GM19043 (cell line): ENCODE measurements around the gene MRPS6.

Experiments
- ATAC-seq: cut with Tn5 transposase; IDR thresholded peaks from one replicate; pipeline ENCODE4 v1.9.1; 2021; ENCODE audit warnings: low read depth; ENCODE audit not compliant: unreplicated experiment

The MRPS6 gene

DNA sequence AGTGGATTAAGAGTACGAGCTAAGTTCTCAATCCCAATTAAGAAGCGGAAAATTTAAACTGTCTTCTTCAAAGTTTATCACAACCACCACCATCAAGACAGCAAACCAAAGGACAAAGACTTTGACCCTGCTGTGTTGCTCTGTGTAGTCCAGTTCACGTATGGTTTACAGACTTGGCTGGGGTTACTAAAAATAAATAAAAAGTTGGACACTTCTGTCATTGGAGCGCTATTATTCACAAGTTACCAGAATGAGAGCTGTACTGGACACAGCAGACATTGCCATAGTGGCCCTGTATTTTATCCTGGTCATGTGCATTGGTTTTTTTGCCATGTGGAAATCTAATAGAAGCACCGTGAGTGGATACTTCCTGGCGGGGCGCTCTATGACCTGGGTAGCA lies 21.6 kb downstream of the MRPS6 start:
- no peak for ATAC-seq

GRCh38 chr21:34097442-34097841 lies 24.1 kb downstream of the MRPS6 start:
- no peak for ATAC-seq

GRCh38 chr21:34100337-34100736 lies 27.0 kb downstream of the MRPS6 start:
- ATAC-seq: no peak

DNA sequence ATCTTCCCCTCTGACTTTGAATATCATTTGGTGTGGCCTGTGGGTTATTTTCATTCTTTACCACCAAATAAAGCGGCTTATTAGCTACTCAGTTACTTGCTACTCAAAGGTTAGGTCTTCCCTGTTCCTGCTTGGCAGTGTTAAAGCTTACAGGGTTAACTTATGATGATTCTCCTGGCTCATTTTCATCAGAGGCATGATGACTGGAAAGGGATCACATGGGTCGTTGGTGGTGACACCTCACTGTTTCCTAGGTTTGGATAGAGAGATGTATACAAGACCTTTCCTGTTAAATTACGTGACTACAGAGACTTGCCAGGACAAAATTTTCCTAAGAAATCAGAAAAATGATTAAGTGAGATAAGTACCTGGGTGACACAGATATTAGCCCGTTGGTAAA lies 27.4 kb downstream of the MRPS6 start:
- no peak for ATAC-seq

DNA sequence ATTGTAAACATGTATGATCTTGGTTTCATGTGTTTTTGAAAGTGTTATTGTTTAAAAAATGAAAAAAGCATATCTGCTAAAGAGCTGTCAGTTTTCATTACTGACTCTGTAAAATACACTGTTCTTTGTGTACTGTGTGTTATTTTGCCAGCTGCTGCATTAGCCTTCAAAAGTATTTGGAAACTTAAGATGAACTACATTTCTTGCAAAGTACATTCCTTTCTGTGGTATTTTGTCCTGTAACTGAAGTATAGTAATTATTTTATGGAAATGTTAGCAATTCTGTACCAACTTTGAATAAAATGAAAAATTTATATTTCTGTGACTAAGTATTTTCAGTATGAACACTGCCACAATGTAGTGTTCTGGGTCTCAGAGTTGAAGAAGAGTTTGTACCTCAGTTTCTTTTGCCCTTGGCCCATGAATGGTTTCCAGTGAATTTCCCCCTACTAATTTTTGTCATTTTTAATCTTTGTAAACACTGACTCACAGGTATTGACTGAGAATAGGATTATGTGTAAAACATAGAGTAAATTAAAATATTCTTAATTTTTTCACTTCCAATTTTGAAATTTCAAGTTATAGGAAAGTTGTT lies 32.7 kb downstream of the MRPS6 start:
- ATAC-seq: no peak

GRCh38 chr21:34107606-34108005 lies 34.2 kb downstream of the MRPS6 start:
- ATAC-seq: no peak

GRCh38 chr21:34109075-34109474 lies 35.7 kb downstream of the MRPS6 start:
- no peak for ATAC-seq

GRCh38 chr21:34110594-34111202 lies 37.3 kb downstream of the MRPS6 start:
- no peak for ATAC-seq

- no peak for ATAC-seq
Observed at GRCh38 chr21:34112316-34113033, 39.1 kb downstream of the MRPS6 start.

GRCh38 chr21:34113842-34114241 lies 40.5 kb downstream of the MRPS6 start:
- ATAC-seq: no peak

DNA sequence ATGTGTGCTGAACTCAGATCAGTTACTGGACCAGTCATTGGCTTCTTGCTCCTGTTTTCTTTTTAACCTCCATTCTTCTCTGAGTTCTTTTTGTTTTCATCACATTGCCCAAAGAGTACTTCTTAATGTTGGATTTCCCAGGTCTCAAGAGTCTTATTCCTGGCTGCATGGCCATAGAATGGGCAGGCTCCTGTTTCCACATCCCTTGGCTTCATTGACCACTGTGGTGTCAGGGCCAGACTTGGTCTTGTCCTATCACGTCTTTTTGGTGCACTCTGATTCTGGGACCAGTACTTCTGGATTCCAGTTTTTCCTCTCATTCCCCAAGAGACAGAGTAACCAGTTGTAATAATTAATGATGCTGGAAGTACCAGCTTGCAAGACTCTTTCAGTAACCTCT lies 41.8 kb downstream of the MRPS6 start:
- no peak for ATAC-seq

GRCh38 chr21:34116569-34116968 lies 43.2 kb downstream of the MRPS6 start:
- ATAC-seq: no peak

DNA sequence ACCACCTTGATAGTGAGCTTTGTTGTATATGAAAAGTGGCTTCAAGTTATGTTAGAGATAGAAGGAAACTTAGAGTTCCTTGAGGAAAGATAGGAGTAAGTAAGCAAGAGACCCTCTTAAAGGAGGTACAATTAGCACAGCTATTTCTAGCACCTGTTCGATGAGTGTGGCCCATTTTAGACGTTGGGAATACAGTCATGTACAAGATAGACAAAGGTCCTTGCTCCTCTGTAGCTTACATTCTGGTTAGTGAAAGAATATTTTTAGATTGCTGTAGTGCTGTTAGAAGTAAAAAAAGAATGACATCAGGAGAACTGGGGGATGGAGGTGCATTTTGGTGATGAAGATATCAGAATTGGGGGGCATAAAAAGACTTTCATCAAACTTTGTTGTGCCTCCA lies 47.5 kb downstream of the MRPS6 start:
- ATAC-seq: no peak

- ATAC-seq: no peak
Observed at GRCh38 chr21:34122047-34122446, 48.7 kb downstream of the MRPS6 start.

- ATAC-seq: no peak
Observed at GRCh38 chr21:34123609-34124008, 50.2 kb downstream of the MRPS6 start.

GRCh38 chr21:34126269-34126668 lies 52.9 kb downstream of the MRPS6 start:
- no peak for ATAC-seq

DNA sequence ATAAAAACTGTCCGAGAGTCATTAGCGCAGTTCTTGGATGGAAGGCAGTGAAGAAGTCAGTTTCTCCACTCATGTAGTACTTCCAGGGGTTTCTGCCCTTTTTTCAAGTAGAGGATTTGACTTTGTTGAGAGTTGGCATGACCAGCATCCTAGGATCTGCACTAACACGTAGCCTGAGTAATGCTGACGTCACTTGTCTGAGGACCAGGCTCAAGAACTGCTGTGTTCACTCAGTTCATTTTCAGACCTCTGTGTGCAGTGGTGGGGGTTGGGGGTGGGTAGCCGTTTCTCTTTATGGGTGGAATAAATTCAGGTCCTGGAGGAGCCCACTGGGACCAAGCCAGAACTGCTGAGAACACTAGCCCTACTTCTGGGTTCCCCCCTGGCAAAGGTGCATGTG lies 53.3 kb downstream of the MRPS6 start:
- no peak for ATAC-seq

GRCh38 chr21:34128124-34128523 lies 54.7 kb downstream of the MRPS6 start:
- no peak for ATAC-seq

DNA sequence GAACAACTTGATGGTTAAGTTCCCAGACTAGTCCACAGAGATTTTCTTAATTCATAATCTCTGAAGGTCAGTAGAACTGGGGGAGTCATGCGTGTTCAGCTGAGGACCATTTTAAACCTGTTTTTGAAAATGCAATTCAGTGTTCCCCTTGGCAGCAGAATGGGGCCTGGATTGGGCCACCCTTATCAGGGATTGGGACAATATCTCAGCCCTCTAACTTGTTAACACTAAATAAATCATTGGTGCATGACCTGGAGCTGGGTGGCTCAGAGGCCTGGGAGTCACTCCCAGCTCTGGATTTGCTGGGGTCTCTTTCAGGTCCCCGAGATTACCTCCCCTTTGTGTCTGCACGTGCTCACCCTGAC lies 55.3 kb downstream of the MRPS6 start:
- ATAC-seq: no peak

- no peak for ATAC-seq
Observed at GRCh38 chr21:34129039-34129891, 55.9 kb downstream of the MRPS6 start.
